Thyroid gland (tissue), 4 donors: Measurements from ENCODE around the gene ARL8B. TPM values are rescaled to one million over a fixed set of nuclear protein-coding genes. Genes with fewer than 3 reads are reported as not detected.

ENCODE experiments used
- DNase-seq, 2 donors: peaks; one replicate each; pipeline ENCODE4 v3.0.0-alpha.2; 2019
- H3K27ac ChIP-seq, 3 donors: fragments of 200-600 bp; sonication (generic); 1 replicate in 2 of 3; 2 replicates in 1 of 3; pipeline ENCODE4 v1.5.1; 2016 to 2019; ENCODE audit warnings: mild to moderate bottlenecking in 1 of 3, moderate library complexity in 1 of 3
- H3K27me3 ChIP-seq: fragments of 200-600 bp; sonication (generic); one replicate; pipeline ENCODE4 v1.5.1; 2019
- H3K36me3 ChIP-seq, 2 donors: fragments of 200-600 bp; sonication (generic); one replicate each; pipeline ENCODE4 v1.5.1; 2016 to 2019
- H3K4me1 ChIP-seq, 2 donors: fragments of 200-600 bp; sonication (generic); one replicate each; pipeline ENCODE4 v1.5.1; 2017 to 2019
- H3K4me3 ChIP-seq, 3 donors: fragments of 200-600 bp; sonication (generic); replicated peaks in 1 of 3; 1 replicate in 2 of 3; 2 replicates in 1 of 3; pipeline ENCODE4 v1.5.1; 2016; ENCODE audit warnings: mild to moderate bottlenecking in 1 of 3
- H3K9me3 ChIP-seq: fragments of 200-600 bp; sonication (generic); one replicate; pipeline ENCODE4 v1.5.1; 2017
- POLR2A ChIP-seq, 2 donors: fragments of 450-650 bp; IDR thresholded peaks; one replicate each; pipeline ENCODE4 v1.6.1; 2017; ENCODE audit warnings: antibody characterized with exemption in 2 of 2, mild to moderate bottlenecking in 2 of 2, moderate library complexity in 1 of 2
- WGBS, 2 donors: methylation state at CpG; one replicate each; pipeline ENCODE4 v1.1.5; 2017; 5-methylcytosine and 5-hydroxymethylcytosine counted together
- intact Hi-C: fragments of 100-400 bp; cut with DNase I; formaldehyde crosslinking; loops from one replicate; pipeline ENCODE4 v1.15.1; 2023
- total RNA-seq, 4 donors: library from RNA; depleted of rRNA; stranded (reverse); fragments of >200 nt; gene quantifications; one replicate each; pipeline ENCODE4 v1.2.3, GENCODE V29; 2016
- TF ChIP-seq, protein P1 (sequence below), 6 experiments: fragments of 200-600 bp in 3 of 6; fragments of 450-650 bp in 3 of 6; sonication (generic) in 3 of 6; IDR thresholded peaks; one replicate each; pipeline ENCODE4 v1.5.1; 2016 to 2019; ENCODE audit warnings: antibody characterized with exemption in 6 of 6, mild to moderate bottlenecking in 2 of 6, inconsistent platforms in 1 of 6, moderate library complexity in 1 of 6

ARL8B gene
- total RNA-seq, 4 donors from 2014 or later = 51.2 to 75.9 (median 65.3) TPM

- DNase-seq = no peak
- TF ChIP-seq POLR2A (IDR thresholded peaks at IDR 0.05) = no peak
- TF ChIP-seq, protein P1, sequence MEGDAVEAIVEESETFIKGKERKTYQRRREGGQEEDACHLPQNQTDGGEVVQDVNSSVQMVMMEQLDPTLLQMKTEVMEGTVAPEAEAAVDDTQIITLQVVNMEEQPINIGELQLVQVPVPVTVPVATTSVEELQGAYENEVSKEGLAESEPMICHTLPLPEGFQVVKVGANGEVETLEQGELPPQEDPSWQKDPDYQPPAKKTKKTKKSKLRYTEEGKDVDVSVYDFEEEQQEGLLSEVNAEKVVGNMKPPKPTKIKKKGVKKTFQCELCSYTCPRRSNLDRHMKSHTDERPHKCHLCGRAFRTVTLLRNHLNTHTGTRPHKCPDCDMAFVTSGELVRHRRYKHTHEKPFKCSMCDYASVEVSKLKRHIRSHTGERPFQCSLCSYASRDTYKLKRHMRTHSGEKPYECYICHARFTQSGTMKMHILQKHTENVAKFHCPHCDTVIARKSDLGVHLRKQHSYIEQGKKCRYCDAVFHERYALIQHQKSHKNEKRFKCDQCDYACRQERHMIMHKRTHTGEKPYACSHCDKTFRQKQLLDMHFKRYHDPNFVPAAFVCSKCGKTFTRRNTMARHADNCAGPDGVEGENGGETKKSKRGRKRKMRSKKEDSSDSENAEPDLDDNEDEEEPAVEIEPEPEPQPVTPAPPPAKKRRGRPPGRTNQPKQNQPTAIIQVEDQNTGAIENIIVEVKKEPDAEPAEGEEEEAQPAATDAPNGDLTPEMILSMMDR (IDR thresholded peaks at IDR 0.05) = no peak
- intact Hi-C loops = no loop called here
- no peaks in the 10 kb centered on the region for H3K27me3 ChIP-seq
- H3K9me3 ChIP-seq = no peaks in the 10 kb centered on the region
- 91 to 93% methylated on average over 8 of the region's 8 CpGs for WGBS, 2 donors
- H3K4me3 ChIP-seq = no peak overlapping the region
- H3K36me3 ChIP-seq = peaks cover 25 to 30% of the 10 kb centered on the region in 2 donors
- H3K4me1 ChIP-seq = peaks cover 4 to 5% of the 10 kb centered on the region in 2 donors
- H3K27ac ChIP-seq = no peak overlapping the region
Observed at GRCh38 chr3:5197470-5198312, 75.6 kb downstream of the ARL8B start.

DNA sequence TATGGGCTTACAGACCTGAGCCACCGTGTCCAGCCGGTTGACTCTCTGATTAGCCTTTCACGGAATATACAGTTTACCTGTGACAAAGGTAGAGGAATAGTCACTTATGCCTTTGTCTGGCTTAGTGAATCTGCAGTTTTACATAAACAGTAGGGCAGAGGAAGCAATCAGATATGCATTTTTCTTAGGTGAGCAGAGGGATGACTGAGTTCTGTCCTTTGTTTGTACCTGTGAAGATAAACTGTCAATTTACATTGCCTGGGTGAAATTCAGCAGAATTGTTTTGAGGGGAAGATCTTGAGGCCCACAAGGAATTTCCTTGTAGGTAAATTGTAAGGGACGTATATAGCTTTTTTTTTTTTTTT is 76.2 kb downstream of the ARL8B start:
- intact Hi-C loops = no loop called here
- Histone ChIP-seq H3K4me3 (no peak overlapping the region), H3K36me3 (peaks cover 31 to 35% of the 10 kb centered on the region in 2 donors), H3K27me3 (no peaks in the 10 kb centered on the region), H3K9me3 (no peaks in the 10 kb centered on the region), H3K4me1 (peaks cover 3 to 5% of the 10 kb centered on the region in 2 donors), H3K27ac (no peak overlapping the region)
- DNase-seq = no peak
- 96% methylated on average over 4 of the region's 4 CpGs for WGBS, 2 donors
- TF ChIP-seq, protein P1 (IDR thresholded peaks at IDR 0.05) = no peak
- no peak for TF ChIP-seq POLR2A (IDR thresholded peaks at IDR 0.05)

- Histone ChIP-seq H3K27ac (no peak overlapping the region), H3K4me1 (peaks cover 3 to 5% of the 10 kb centered on the region in 2 donors), H3K9me3 (no peaks in the 10 kb centered on the region), H3K4me3 (no peak overlapping the region), H3K27me3 (no peaks in the 10 kb centered on the region), H3K36me3 (peaks cover 40 to 43% of the 10 kb centered on the region in 2 donors)
- intact Hi-C loops = no loop called here
- WGBS, 2 donors = 69 to 74% methylated on average over 5 of the region's 5 CpGs
- TF ChIP-seq, protein P1 (IDR thresholded peaks at IDR 0.05) = no peak
- no peak for TF ChIP-seq POLR2A (IDR thresholded peaks at IDR 0.05)
- no peak for DNase-seq
Observed at GRCh38 chr3:5198986-5199731, 77.1 kb downstream of the ARL8B start.

GRCh38 chr3:5201536-5201935 is 79.4 kb downstream of the ARL8B start:
- Histone ChIP-seq H3K27ac (no peak overlapping the region), H3K4me3 (no peak overlapping the region), H3K36me3 (peaks cover 55 to 66% of the 10 kb centered on the region in 2 donors), H3K27me3 (no peaks in the 10 kb centered on the region), H3K9me3 (no peaks in the 10 kb centered on the region), H3K4me1 (peaks cover 0 to 6% of the 10 kb centered on the region in 2 donors)
- WGBS, 2 donors = 92% methylated on average over 6 of the region's 6 CpGs
- TF ChIP-seq POLR2A (IDR thresholded peaks at IDR 0.05) = no peak
- TF ChIP-seq, protein P1 (IDR thresholded peaks at IDR 0.05) = no peak
- intact Hi-C loops = no loop called here
- DNase-seq = no peak

GRCh38 chr3:5202222-5202621 is 80.1 kb downstream of the ARL8B start:
- Histone ChIP-seq H3K4me1 (peaks cover 0 to 6% of the 10 kb centered on the region in 2 donors), H3K36me3 (peaks cover 62 to 70% of the 10 kb centered on the region in 2 donors), H3K4me3 (no peak overlapping the region), H3K9me3 (no peaks in the 10 kb centered on the region), H3K27me3 (no peaks in the 10 kb centered on the region), H3K27ac (no peak overlapping the region)
- intact Hi-C loops = no loop called here
- TF ChIP-seq, protein P1 (IDR thresholded peaks at IDR 0.05) = no peak
- TF ChIP-seq POLR2A (IDR thresholded peaks at IDR 0.05) = no peak
- WGBS, 2 donors = 95 to 98% methylated on average over 2 of the region's 2 CpGs
- DNase-seq = no peak
